GM19395 (cell line): ENCODE data around the gene AHI1.
"Not testable (repeated sequence)": the region's sequence is repeated elsewhere in the genome, so short reads cannot be mapped to it uniquely, and the experiment has no call there.

Experiments used
- ATAC-seq: cut with Tn5 transposase; IDR thresholded peaks from one replicate; pipeline ENCODE4 v1.9.1; 2021; ENCODE audit warnings: mild to moderate bottlenecking, moderate library complexity; ENCODE audit not compliant: unreplicated experiment

Gene AHI1

DNA sequence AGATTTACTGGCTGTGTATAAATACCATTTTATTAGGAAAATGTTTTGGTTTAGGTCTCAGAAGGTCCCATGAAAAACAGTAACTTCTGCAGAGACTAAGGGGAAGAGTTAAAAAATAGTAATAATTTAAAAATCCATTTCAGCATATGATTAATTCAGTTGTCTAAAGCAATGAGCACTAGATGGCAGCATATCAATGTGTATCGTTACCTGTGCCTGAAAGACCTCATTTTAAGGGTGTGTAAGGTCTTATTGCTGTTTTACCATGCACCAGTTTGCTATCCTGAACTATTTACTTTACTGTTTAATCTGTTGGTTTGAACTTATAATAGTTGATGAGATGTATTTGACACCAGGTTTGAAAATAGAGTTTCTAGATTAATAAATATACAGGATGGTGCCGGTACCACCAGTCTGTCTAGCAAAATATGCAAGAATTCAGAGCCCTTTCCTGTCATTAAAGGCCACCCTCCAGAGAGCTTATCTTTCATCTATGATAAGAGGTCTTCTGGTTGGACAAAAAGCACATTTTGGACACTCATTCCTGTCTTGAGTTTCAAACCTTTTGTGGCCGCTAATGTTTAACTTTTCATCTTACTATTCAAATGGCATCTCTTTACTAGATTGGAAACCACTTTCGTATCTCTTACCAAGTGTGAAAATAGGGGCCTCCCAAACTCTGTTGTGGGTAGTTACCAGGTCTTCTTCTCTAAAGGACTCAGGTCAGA is 8.9 kb upstream of the AHI1 start:
- peak; percentile 93 for ATAC-seq

DNA sequence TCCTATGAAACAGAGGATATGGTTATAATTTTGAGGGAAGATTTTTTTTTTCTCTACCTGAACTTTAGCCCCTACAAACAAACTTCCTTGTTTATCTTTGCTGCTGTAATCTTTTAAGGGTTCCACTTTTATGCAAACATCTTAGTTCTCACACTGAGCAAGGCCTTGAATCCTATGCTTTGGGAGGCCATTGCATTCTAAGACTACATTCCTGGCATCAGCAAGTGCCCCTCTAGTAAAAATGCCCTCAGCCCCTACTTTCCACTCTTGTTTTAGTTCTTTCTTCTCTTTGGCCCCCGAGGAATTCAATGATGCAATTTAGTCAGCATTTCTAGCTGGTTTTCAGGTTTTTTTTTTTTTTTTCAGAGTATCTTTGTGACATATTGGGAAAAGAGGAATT is 8.1 kb upstream of the AHI1 start:
- no peak for ATAC-seq

- ATAC-seq, result no peak
Measured at GRCh38 chr6:135505222-135505621, 7.7 kb upstream of the AHI1 start.

GRCh38 chr6:135504734-135505133 is 7.2 kb upstream of the AHI1 start:
- ATAC-seq, result no peak

GRCh38 chr6:135503703-135504475 is 6.3 kb upstream of the AHI1 start:
- no peak for ATAC-seq

GRCh38 chr6:135499441-135500340 is 2.2 kb upstream of the AHI1 start:
- no peak for ATAC-seq

GRCh38 chr6:135498185-135498841 is 773 bp upstream of the AHI1 start:
- ATAC-seq, result peak; percentile 53

- ATAC-seq, result no peak
Measured at GRCh38 chr6:135496800-135497411, 634 bp downstream of the AHI1 start.

DNA sequence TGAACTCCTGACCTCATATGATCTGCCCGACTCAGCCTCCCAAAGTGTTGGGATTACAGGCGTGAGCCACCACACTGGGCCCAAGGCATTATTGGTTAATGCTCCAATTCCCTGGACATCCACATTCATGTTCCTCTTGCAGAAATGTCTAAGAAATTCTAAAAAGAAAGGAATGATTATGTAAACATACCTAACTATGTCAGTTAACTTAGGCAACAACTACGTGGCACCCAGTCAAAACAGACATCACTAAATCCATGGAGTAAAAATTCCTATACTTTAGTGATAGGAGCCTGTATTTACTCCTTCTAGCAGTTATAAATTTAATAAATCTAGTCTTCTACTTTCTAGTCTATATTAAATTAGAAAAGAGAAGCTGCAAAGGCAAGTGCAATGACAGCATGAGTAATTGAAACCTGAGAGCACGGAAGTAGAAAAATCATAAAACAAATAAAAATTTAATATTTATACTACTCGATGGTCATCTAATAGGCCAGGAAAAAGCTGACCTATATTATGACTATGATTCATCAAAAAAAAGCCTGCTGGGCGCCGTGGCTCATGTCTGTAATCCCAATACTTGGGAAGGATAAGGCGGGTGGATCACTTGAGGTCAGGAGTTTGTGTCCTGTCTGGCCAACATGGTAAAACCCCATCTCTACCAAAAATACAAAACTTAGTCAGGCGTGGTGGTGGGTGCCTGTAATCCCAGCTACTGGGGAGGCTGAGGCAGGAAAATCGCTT is 4.2 kb downstream of the AHI1 start:
- ATAC-seq, result no peak

DNA sequence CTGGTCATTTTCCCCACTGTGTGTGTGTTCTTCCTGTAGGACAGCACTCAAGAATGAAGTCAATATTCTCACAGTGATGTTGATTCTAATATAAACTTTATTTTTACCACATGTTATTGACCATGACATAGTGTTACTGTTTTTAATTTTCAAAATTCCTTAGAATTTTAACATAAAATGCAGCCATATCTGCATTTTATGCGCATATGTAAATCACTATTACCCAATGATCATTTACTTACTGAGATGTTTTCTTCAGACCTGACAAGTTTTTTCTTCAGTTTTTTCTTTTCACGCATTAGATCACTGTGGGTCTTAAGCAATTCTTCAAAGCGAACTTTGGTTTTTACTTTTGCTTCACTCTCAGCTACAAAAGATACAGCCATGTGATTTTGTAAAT is 7.2 kb downstream of the AHI1 start:
- no peak for ATAC-seq

DNA sequence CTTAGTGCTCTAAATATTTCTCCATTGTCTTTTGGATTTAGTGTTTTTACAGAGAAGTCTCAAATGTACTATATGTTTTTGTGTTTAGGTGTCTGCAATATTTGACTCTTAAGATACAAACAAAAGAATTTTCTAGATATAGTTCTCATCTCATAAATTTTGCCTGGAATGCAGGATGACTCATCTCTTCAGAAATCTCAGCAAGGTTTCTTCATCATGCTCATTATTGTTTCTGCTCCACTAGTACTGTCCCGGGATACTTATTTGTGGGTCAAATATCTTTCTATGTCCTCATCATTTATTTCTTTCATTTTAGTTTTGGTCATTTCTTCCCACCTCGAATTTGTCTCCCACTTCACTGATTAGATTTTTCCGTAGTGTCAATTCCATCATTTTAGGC is 9.5 kb downstream of the AHI1 start:
- ATAC-seq, result no peak

- ATAC-seq, result not testable (repeated sequence)
Measured at GRCh38 chr6:135483903-135484302, 13.6 kb downstream of the AHI1 start.

GRCh38 chr6:135481783-135482369 is 15.7 kb downstream of the AHI1 start:
- no peak for ATAC-seq

- ATAC-seq, result no peak
Measured at GRCh38 chr6:135479601-135480000, 17.9 kb downstream of the AHI1 start.

DNA sequence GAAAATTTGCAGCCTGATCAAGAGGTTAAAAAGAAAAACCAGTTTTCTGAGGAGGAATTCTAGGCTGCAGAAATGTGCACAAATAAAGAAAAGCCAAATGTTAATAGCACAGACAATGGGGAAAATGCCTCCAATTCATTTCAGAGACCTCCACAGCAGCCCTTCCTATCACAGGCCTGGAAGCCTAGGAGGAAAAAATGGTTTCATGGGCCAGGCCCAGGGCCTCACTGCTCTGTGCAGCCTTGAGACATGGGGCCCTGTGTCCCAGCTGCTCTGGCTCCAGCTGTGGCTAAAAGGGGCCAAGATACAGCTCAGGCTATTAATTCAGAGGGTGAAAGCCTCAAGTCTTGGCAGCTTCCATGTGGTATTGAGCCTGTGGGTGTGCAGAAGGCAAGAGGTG is 18.9 kb downstream of the AHI1 start:
- ATAC-seq, result no peak

DNA sequence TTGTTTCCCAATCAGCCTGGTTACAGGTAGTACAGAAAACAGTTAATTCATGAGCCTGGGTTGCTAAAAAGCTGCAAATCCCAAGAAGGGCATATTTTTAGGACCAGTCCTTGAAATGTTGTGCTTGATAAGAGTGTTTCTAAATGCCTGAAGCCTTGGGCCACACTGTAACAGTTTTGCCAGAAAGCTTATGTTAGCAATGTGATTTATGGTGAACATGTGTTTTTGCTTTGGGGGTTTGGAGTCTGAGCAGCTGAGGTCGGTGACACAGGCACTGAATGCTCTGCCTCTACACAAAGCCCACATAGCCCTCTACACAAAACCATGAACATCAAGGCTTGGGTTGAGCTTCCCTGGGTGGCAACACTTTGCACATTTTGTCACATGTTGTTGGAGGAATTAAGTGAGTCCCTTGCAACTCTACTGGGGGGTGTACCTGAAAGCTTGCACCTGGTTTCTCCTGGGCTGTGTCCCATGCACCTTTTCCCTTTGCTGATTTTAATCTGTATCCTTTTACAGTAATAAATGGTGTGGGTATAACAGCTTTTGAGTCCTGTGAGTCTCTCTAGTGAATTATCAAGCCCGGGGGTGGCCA is 22.2 kb downstream of the AHI1 start:
- ATAC-seq, result no peak

DNA sequence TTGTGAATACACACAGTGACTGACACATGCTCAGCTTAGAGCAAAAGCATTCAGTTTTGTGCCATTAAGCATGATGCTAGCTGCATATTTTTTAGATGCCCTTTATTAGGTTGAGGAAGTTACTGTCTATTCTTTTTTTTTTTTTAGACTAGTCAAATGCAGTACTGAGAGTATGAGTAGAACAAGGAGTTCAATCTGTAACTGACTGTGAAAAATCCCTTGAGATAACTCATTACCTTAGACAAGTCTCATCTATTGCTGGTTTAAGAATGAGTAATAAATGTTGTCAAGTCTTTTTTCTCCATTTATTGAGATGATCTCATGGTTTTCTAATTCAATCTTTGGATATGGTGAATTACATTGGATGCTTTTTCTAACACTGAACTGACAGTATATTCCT is 23.2 kb downstream of the AHI1 start:
- no peak for ATAC-seq

DNA sequence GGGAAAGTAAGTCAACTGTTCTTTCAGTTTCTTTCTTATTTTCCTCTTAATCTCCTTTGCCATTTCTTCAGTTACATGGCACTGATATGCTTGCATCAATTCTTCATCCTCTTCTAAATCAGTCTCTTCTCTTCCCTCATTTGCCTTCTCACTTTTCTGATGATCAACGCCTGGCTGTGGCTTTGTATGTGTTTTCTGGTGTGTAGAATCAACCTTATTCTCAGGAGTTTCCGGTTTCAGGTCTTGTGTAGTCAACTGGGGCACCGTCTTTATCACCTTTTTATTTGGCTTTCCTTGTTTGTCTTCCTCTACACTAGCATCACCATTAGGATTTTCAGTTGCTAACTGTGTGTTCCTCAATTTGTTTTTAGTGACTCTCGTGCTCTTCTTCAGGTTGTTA is 31.6 kb downstream of the AHI1 start:
- ATAC-seq, result no peak

- ATAC-seq, result peak; percentile 83
Measured at GRCh38 chr6:135465307-135465706, 32.2 kb downstream of the AHI1 start.
